HG03521 (cell line): Measurements from ENCODE around the gene IMPG1.
"Not testable (repeated sequence)": the region's sequence is repeated elsewhere in the genome, so short reads cannot be mapped to it uniquely, and the experiment has no call there.

Experiments used
- ATAC-seq: cut with Tn5 transposase; IDR thresholded peaks from one replicate; pipeline ENCODE4 v1.9.1; 2021; ENCODE audit warnings: mild to moderate bottlenecking, moderate library complexity; ENCODE audit not compliant: unreplicated experiment

The IMPG1 gene

DNA sequence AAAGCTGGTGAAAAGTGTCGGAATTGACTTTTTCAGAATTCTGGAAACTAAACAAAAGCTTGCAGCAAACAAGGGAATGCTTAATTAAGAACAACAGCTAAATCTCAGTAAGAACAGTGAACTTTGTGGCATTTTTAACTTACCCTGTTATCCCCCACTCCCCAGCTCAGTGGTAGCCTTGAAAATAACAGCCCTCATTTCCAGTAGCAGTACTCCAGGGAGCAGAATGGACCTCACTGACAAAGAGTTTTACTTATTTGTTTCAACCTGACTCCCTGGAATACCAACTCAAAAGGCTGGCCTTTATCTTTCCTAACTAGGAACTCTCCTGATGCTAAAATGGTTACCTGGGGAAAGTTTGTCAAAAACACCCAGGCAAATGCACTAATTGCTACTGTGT, 108.9 kb downstream of the IMPG1 start:
- ATAC-seq, result no peak

- ATAC-seq, result no peak
These were observed 120.3 kb downstream of the IMPG1 start for GRCh38 chr6:75952128-75952527.

DNA sequence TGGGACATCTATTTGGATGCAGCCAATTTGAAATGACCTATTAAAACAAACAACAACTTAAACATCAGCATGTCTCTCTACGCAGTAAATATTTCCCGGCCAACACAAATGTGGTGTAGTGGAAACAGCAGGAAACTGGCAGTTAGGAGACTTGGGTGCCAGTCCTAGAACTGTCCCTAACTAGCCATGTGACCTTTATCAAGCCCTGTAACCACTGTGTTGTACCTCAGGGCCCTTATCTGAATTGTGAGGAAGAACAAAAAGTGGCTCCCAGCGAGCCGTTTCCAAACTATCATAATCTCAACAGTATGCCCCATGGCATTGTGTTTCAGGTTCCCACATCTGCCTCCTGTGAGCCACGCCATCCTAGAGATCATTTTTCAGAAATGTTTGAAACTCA, 124.5 kb downstream of the IMPG1 start:
- no peak for ATAC-seq

GRCh38 chr6:75946146-75946831, 126.2 kb downstream of the IMPG1 start:
- no peak for ATAC-seq

DNA sequence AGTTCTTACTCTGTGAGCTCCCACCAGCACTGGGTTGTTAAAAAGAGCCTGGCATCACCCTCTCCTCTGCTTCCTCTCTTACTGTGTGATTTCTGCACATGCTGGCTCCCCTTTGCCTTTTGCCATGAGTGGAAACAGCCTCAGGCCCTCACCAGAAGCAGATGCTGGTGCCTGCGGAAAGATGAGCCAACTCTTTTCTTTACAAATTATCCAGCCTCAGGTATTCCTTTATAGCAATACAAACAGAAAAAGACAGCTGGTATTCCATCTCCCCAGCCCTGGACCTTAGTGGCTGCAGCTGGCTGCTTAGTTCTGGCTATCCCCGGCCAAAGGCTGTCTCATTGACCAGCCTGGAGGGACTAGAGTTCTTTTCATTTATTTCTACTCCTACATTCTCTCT, 129.1 kb downstream of the IMPG1 start:
- ATAC-seq, result no peak

DNA sequence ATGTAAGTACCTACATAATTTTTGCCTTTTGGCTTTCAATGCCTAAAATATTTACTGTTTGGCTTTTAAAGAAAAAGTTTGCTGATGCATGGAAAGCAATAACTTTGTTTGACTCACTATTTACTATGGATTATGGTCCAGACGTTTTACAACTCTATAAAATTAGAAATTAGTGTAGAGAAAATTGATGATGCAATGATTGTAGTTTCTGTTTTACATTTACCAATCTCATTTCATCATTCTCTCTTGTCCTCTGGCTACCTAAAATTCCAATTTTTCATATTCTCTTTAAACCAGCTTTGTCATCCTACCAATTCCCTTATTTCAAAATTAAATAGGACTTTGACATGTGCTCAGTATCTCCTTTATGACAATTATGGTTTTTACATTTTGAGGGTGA, 131.0 kb downstream of the IMPG1 start:
- no peak for ATAC-seq

- no peak for ATAC-seq
These were observed 131.9 kb downstream of the IMPG1 start for GRCh38 chr6:75940564-75940963.

DNA sequence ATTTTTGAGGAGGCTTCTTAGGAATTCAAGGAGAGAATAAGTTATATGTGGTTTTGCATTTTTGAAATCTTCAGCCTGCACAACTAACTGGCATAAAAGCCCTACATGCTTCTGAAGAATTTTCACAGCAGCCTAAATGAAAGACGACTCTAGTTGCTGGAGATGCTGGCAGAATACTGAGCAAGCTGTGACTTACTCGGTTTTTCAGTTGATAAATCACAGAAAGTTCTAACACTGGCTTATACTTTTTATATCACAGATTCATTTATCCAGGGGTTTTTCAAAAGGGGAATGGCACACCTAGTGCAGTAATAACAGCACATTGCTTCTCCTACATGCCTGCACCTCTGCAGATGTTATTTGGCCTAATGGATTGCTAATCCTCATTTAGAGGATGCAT, 134.6 kb downstream of the IMPG1 start:
- no peak for ATAC-seq

DNA sequence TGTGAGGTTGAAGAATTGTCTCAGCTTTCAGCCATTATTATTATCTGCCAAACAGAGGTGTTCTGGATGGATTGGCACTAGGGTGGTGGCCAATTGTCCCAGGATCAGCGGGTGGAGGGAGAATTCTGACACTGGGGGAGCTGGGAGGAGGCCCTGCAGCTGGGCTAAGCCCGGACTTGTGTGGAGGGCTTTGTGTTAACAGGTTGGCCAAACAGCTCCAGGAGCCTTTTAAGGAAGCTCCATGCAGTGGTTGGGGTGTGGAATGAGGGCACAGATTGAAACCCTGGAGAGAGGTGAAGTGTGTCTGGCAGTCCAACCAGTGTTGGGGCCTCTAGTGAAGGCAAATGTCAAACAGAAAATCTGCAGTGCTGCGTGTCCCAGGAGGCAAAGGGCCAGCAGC, 135.8 kb downstream of the IMPG1 start:
- ATAC-seq, result no peak

DNA sequence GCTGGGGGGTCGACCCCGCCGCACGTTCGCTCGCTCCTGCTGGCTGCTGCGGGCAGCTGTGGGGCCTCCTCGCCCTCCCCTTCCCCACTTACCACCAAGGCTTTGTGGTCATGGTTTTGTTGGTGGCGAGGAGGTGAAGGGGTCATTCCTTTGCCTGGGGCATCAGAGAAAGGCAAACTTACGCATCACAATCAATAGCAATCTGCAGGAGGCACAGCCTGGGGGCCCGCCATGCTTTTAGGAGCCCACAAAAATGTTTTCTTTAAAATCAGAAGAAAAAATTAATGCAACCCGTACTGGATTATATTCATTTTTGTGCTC, 137.0 kb downstream of the IMPG1 start:
- ATAC-seq, result no peak

DNA sequence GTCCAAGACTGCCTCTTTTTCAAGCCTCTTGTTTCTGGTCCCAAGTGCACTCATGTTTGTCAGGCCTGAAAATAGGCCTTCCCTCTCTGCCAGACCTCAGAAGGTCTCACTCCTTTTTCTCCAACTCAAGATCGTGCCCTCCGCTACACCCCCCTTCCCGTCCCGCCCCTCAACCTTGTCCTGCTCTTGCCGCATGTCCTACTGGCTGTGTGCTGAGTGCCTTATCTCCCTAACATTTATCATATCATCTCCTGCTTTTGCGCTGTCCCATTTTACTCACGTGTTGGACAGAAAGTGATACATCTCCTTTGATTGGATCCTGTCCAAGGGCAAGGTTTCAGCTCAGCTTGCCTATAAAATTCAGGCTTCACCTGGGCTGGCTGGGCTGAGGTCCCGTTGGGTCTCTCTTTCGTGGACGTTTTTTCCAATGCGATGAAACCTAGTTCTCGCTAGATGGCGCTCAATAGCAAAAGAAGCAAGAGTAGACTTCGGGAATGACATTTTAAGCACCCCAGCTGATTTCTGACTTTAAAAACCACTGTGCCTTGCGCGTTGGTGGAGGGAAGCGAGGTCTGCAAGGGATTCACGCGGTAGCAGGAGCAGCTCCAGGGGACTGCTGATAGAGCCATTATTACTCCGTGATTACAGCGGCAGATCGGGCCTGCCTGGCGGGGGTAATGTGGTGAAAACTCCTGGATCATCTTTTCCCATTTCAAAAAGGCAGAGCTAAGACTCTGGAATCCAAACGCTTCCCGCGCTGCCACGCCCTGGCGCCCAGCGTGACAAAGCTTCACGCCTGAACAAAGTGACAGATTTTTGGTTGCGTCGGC, 137.6 kb downstream of the IMPG1 start:
- no peak for ATAC-seq

DNA sequence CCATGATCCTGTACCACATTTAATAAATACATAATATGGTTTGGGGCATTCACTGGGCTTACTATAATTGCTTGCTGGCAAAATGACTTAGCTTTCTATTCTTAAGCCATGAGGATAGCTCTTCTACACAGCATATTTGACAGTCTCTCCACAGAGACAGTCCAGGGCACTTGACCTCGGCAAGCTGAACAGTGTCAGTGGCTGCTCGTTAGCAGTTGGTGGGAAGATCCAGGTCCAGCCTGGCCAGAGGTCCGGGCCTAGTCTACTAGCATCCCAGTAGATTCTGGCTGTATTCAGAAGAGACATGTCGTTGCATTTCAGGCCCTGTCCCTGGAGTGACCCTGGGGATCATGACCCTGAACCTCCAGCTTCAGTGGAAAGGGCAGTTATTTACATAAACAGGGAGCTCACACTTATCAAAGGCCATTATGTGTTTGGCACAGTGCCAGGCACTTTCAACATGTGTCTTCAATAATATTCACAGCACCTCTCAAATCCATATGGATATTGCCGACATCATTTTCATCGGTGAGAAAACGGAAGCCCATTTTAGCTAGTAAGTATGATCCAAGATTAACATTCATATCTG, 139.0 kb downstream of the IMPG1 start:
- no peak for ATAC-seq

- no peak for ATAC-seq
These were observed 140.4 kb downstream of the IMPG1 start for GRCh38 chr6:75932067-75932466.

DNA sequence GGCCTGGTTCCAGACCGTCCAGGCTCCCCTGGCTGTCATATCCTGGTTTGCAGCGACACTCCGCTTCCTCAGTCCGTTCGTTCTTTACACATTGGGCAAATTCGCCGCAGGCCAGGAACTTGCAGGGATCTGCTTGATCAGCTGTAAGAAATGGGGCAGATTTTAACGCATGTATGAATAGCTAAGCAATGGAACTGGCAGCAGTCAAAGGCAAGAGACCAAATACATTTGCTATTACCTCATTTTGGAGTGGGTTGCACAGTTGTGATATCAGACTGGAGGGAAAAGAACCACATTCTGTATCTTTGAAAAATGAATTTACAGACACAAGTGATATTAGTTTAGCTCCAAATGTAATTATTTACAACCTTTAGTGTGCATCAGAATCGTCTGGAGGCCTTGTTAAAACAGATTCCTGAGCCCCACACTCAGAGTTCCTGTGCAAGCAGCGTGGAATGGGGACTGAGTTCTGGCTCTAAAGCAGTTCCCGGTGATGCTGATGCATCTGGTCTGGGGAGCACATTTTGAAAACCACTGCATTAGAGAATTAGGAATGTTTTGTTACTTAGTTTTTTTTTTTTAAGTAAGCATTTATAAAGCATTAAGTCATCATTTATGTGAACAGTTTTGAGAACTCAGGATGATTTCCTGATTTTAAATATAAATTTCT, 141.3 kb downstream of the IMPG1 start:
- ATAC-seq, result no peak

DNA sequence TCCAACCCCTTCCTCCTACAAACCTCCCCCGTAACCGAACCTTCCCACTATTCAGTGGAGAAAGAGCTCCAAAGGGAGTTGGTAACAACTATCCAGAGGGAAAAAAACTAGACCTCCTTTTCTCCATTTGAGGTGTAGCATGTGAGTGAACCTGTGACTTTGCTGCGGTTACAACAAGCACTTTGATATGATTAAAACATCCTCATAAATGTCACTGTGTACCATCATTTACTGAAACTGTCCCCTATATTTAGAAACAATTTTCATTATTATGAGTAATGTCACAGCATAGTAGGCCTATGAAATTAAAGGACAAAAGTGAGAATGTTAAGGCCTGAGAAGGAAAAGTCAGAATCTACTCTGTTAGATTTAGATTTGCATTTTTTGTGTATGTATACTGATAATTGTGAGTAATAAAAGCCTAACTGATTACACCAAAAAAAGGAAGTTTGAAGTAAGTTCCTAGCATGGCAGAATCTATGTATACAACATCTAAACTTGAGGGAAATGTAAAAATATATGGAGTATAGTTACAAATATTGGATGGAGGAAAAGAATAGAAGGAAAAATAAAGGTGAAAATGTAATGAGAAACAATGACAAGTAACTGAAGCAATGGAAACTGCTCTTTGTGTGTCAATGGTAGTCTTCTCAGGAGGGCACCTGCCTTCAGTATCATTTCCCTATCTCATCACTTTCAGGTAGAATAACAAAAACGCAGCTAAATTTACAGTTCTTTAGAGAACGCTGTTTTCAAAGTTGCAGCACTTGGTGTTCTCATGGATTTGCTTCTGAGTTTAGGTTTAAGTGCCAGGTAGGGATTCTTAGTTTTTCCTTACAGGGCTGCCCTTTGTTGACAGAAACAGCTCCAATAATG, 145.9 kb downstream of the IMPG1 start:
- no peak for ATAC-seq

GRCh38 chr6:75922226-75922625, 150.2 kb downstream of the IMPG1 start:
- no peak for ATAC-seq

- no peak for ATAC-seq
These were observed 159.4 kb downstream of the IMPG1 start for GRCh38 chr6:75913040-75913439.

GRCh38 chr6:75907444-75907843, 165.0 kb downstream of the IMPG1 start:
- no peak for ATAC-seq

GRCh38 chr6:75906871-75907270, 165.6 kb downstream of the IMPG1 start:
- no peak for ATAC-seq

GRCh38 chr6:75905129-75905528, 167.3 kb downstream of the IMPG1 start:
- ATAC-seq, result not testable (repeated sequence)

GRCh38 chr6:75900216-75900615, 172.2 kb downstream of the IMPG1 start:
- not testable (repeated sequence) for ATAC-seq
